HEK293T (cell line): ENCODE measurements around the gene RAD51B.

Experiments used
- CTCF ChIA-PET: fragments of 350-600 bp; formaldehyde crosslinking; extraction: SDS; loops from one replicate; lab custom pipeline; 2021; ENCODE audit warnings: antibody characterized with exemption, inconsistent platforms; lab: Yijun Ruan, JAX
- POLR2A ChIA-PET: fragments of 350-600 bp; formaldehyde crosslinking; extraction: SDS; loops from one replicate; lab custom pipeline; 2020; ENCODE audit warnings: antibody characterized with exemption, inconsistent platforms; lab: Yijun Ruan, JAX
- DNase-seq: peaks from one replicate; pipeline ENCODE4 v3.0.0; 2012; ENCODE audit warnings: mixed read lengths; ENCODE audit errors: extremely low spot score
- ARNT ChIP-seq: fragments of 450-650 bp; IDR thresholded peaks from 2 replicates; pipeline ENCODE4 v1.6.1; 2017; ENCODE audit warnings: mild to moderate bottlenecking
- BHLHE40 ChIP-seq: fragments of 450-650 bp; IDR thresholded peaks from 2 replicates; pipeline ENCODE4 v1.6.1; 2016; ENCODE audit warnings: mild to moderate bottlenecking, moderate library complexity, borderline replicate concordance
- CTBP1 ChIP-seq: fragments of 450-650 bp; IDR thresholded peaks from 2 replicates; pipeline ENCODE4 v1.6.1; 2016; ENCODE audit warnings: borderline replicate concordance
- ELF4 ChIP-seq: fragments of 450-650 bp; IDR thresholded peaks from 2 replicates; pipeline ENCODE4 v1.6.1; 2017; ENCODE audit warnings: antibody characterized with exemption
- FOXA1 ChIP-seq: fragments of 450-650 bp; IDR thresholded peaks from 2 replicates; pipeline ENCODE4 v1.6.1; 2016; ENCODE audit warnings: mild to moderate bottlenecking
- FOXK2 ChIP-seq: fragments of 450-650 bp; IDR thresholded peaks from 2 replicates; pipeline ENCODE4 v1.6.1; 2016; ENCODE audit warnings: mild to moderate bottlenecking
- FOXM1 ChIP-seq: fragments of 450-650 bp; IDR thresholded peaks from 2 replicates; pipeline ENCODE4 v1.6.1; 2017; ENCODE audit warnings: mild to moderate bottlenecking, borderline replicate concordance
- HDGF ChIP-seq: fragments of 450-650 bp; IDR thresholded peaks from 2 replicates; pipeline ENCODE4 v1.6.1; 2017; ENCODE audit warnings: antibody characterized with exemption, borderline replicate concordance
- L3MBTL2 ChIP-seq: fragments of 450-650 bp; conservative IDR thresholded peaks from 2 replicates; pipeline ENCODE4 v1.6.1; 2016; ENCODE audit warnings: mild to moderate bottlenecking
- LEF1 ChIP-seq: fragments of 450-650 bp; IDR thresholded peaks from 2 replicates; pipeline ENCODE4 v1.6.1; 2017; ENCODE audit warnings: mild to moderate bottlenecking, borderline replicate concordance
- NFRKB ChIP-seq: fragments of 450-650 bp; IDR thresholded peaks from 2 replicates; pipeline ENCODE4 v1.6.1; 2016; ENCODE audit warnings: mild to moderate bottlenecking, moderate library complexity
- SP1 ChIP-seq: fragments of 450-650 bp; IDR thresholded peaks from 2 replicates; pipeline ENCODE4 v1.6.1; 2017
- SUZ12 ChIP-seq: fragments of 450-650 bp; IDR thresholded peaks from 2 replicates; pipeline ENCODE4 v1.6.1; 2016; ENCODE audit warnings: mild to moderate bottlenecking
- TARDBP ChIP-seq: fragments of 450-650 bp; IDR thresholded peaks from 2 replicates; pipeline ENCODE4 v1.6.1; 2016
- ZNF384 ChIP-seq: fragments of 450-650 bp; IDR thresholded peaks from 2 replicates; pipeline ENCODE4 v1.6.1; 2016
- TF ChIP-seq, protein P1 (sequence below): fragments of 450-650 bp; IDR thresholded peaks from 2 replicates; pipeline ENCODE4 v1.6.1; 2016

Gene RAD51B

DNA sequence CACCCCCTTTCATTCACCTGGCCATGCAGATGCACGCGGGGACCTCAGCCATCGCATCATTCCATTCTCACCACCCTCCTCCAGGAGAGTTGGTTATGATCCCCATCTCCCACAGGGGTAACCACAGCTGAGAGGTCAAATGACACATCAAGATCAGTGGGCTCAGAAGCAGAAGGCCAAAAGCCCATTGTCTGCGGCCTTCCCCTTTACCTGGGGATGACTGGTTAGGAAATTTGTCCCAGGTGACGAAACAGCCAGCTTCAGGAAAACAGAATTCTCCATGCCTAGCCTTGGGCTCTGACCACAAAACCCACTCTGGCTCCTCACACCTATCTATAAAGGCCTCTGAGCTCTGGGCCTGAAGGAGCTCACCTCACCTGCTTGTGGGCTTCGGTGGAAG, 937.2 kb downstream of the RAD51B start:
- ChIA-PET CTCF (no interaction called here), POLR2A (no interaction called here)
- DNase-seq, result no peak
- TF ChIP-seq BHLHE40, result no peak
- TF ChIP-seq, protein P1, sequence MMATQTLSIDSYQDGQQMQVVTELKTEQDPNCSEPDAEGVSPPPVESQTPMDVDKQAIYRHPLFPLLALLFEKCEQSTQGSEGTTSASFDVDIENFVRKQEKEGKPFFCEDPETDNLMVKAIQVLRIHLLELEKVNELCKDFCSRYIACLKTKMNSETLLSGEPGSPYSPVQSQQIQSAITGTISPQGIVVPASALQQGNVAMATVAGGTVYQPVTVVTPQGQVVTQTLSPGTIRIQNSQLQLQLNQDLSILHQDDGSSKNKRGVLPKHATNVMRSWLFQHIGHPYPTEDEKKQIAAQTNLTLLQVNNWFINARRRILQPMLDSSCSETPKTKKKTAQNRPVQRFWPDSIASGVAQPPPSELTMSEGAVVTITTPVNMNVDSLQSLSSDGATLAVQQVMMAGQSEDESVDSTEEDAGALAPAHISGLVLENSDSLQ, result no peak
- TF ChIP-seq SUZ12, result no peak
- no peak for TF ChIP-seq ZNF384
- no peak for TF ChIP-seq CTBP1
- TF ChIP-seq FOXK2, result no peak
- TF ChIP-seq L3MBTL2, result no peak
- TF ChIP-seq TARDBP, result no peak

DNA sequence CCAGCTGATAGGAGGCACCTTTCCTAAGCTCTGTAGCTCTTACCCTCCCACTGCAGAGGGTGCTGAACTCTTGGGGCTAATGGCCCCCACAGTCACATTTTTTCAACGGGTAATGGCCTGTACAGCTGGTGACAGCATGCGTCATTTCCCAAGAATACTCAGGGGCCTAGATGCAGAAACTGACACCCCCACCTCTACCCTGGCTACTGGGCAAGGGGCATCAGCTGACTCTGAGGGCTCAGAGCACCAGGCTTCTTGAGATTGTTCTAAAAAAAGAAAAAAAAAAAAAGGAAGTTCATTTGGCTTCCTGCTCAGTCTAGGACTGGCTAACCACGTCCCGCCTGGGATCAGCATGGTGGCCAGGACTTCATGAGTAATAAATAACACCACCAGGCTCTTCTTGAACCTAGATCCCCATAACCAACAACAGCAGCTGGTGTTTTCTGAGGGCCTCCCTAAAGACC, 938.1 kb downstream of the RAD51B start:
- POLR2A ChIA-PET, result no interaction called here
- CTCF ChIA-PET, result no interaction called here
- DNase-seq, result no peak
- TF ChIP-seq ZNF384, result no peak
- no peak for TF ChIP-seq LEF1

DNA sequence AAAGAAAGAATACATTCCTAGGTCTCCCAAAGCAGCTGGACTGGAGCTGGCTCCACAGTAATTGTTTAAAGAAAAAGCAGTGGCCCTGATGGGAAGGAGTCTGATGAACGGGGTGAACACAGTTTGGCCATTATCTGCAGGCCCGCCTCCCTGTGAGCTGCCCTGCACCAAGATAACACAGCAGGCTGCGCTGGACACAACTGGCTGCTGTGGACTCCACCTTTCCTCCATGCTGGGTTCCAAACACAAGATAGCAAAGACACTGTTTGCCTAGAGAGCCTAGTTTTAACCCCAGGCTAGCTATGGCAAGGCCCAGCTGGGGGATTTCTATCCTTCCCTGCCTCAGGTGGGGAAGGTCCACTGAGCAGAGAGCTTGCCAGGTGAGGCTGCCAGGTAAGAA, 938.7 kb downstream of the RAD51B start:
- ChIA-PET POLR2A (no interaction called here), CTCF (no interaction called here)
- TF ChIP-seq LEF1 (no peak), TARDBP (no peak), ZNF384 (no peak), CTBP1 (no peak), L3MBTL2 (no peak), HDGF (no peak), ARNT (no peak), FOXA1 (no peak), ELF4 (no peak), FOXM1 (no peak), FOXK2 (no peak), SP1 (no peak), NFRKB (no peak)
- no peak for DNase-seq

DNA sequence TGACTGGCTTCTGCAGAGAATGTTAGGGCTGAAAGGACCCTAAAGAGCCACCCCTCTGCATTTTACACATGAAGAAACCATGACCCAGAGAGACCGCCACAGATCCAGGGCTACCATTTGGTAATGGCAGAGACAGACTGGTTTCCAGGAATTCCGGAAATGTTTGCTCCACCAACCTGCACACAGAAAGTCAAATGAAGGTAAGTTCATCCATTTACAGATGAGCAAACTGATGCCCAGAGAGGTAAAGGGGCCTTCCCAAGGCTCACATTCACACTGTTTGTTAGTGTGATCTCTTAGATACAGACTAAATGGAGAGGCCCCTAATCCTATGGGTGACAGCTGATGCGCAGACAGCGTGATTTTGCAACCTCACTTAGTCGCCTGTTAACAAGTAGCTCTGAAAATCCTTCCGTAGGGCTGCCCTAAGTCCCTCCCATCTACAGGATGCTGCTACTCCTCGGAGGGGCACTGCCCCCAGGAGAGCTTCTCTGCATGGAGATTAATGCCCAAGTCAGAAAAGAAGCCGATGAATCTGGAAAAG, 939.5 kb downstream of the RAD51B start:
- DNase-seq, result no peak
- ChIA-PET POLR2A (no interaction called here), CTCF (no interaction called here)
- TF ChIP-seq NFRKB, result no peak
- no peak for TF ChIP-seq FOXA1
- no peak for TF ChIP-seq TARDBP
- TF ChIP-seq FOXK2, result no peak
- TF ChIP-seq ZNF384, result no peak
- TF ChIP-seq CTBP1, result no peak
- TF ChIP-seq L3MBTL2, result no peak
- no peak for TF ChIP-seq ARNT
- TF ChIP-seq BHLHE40, result no peak
- TF ChIP-seq, protein P1, result no peak
- no peak for TF ChIP-seq FOXM1
- no peak for TF ChIP-seq LEF1
- TF ChIP-seq SP1, result no peak

DNA sequence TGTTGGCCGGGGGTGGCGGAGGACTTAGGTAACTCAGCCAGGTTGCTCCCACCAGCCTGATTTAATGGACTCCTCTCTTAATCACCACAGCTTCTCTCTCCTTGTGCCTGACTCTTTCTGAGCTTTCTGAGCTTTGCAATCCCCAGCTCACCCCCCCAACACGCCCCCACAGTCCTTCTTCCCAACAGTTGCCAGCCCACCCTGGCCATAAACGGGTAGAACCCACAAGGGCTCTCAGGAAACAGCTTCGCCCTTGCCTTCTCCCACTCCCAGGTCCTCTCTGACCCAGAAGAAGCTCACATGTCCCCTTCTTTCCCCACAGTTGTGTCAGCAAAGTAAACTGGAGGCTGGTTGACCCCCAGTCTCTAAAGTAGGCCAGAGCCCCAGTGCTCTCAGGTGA, 940.4 kb downstream of the RAD51B start:
- no peak for DNase-seq
- ChIA-PET POLR2A (no interaction called here), CTCF (interaction anchor here (0.6 kb wide), 1 partner anchor 1047 kb away, joined by 4 read pairs; no protein-coding TSS in a partner anchor)
- TF ChIP-seq L3MBTL2, result no peak
- no peak for TF ChIP-seq SUZ12
- no peak for TF ChIP-seq FOXK2
- TF ChIP-seq ARNT, result no peak
- no peak for TF ChIP-seq ZNF384
- no peak for TF ChIP-seq LEF1
- no peak for TF ChIP-seq SP1
- no peak for TF ChIP-seq NFRKB
- TF ChIP-seq, protein P1, result no peak
- no peak for TF ChIP-seq FOXM1
- TF ChIP-seq BHLHE40, result no peak
- TF ChIP-seq CTBP1, result no peak
- no peak for TF ChIP-seq HDGF
- TF ChIP-seq ELF4, result no peak
- TF ChIP-seq TARDBP, result no peak
- no peak for TF ChIP-seq FOXA1

DNA sequence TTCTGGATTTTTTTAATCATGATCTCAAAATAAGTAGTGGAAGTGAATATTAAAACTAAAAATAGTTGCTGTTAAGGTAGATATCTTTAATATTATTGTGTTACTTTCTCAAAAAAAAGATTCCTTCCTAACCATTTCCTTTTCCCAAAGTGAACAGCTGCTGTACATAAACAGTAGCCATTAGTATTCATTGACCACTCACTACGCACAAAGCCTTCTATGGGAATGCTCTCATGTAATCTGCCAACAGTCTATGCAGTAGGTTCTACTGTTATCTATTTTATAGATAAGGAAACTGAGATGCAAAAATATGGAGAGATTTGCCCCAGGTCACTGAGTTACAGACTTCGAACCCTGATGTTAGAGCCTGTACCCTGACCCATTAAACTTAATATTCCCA, 941.2 kb downstream of the RAD51B start:
- no peak for TF ChIP-seq ZNF384
- TF ChIP-seq FOXA1, result no peak
- TF ChIP-seq SUZ12, result no peak
- ChIA-PET CTCF (no interaction called here), POLR2A (no interaction called here)
- DNase-seq, result no peak
